Mesothelial cell of epicardium (in vitro differentiated cells): ENCODE data around the gene FYN. TPM values are rescaled to one million over a fixed set of nuclear protein-coding genes. Genes with fewer than 3 reads are reported as not detected.

ENCODE experiments used
- DNase-seq, 2 experiments: peaks; one replicate each; pipeline ENCODE4 v3.0.0; 2021; ENCODE audit warnings: low spot score in 2 of 2; ENCODE audit not compliant: unreplicated experiment in 2 of 2
- H3K27ac Mint-ChIP-seq: 2 replicates; pipeline ENCODE4 v1.8.0; 2021; ENCODE audit warnings: mixed read lengths
- H3K27me3 Mint-ChIP-seq: 2 replicates; pipeline ENCODE4 v1.8.0; 2021; ENCODE audit warnings: low read depth, mixed read lengths
- H3K36me3 Mint-ChIP-seq: 2 replicates; pipeline ENCODE4 v1.8.0; 2021; ENCODE audit warnings: mixed read lengths
- H3K4me1 Mint-ChIP-seq: 2 replicates; pipeline ENCODE4 v1.8.0; 2021; ENCODE audit warnings: mixed read lengths
- H3K4me3 Mint-ChIP-seq: 2 replicates; pipeline ENCODE4 v1.8.0; 2021; ENCODE audit warnings: mild to moderate bottlenecking, moderate library complexity, mixed read lengths
- H3K9me3 Mint-ChIP-seq: 2 replicates; pipeline ENCODE4 v1.8.0; 2021; ENCODE audit warnings: mixed read lengths
- CTCF ChIP-seq: fragments of 200-600 bp; sonication (generic); IDR thresholded peaks from one replicate; pipeline ENCODE4 v1.5.0; 2021; ENCODE audit warnings: antibody characterized with exemption; ENCODE audit not compliant: unreplicated experiment
- total RNA-seq: library from RNA; stranded (reverse); gene quantifications from 3 replicates; pipeline ENCODE4 v1.2.1, GENCODE V29; 2021

Gene FYN
- 104 to 123 TPM (median 115 TPM) in 3 replicates for total RNA-seq

- no peaks in the 10 kb centered on the region for H3K36me3 Mint-ChIP-seq
- no peaks in the 10 kb centered on the region for H3K9me3 Mint-ChIP-seq
- peak; percentile 51 for TF ChIP-seq CTCF
- H3K27me3 Mint-ChIP-seq = peaks cover 7% of the 10 kb centered on the region
- peak; percentile 99 to 100 for DNase-seq
- H3K4me1 Mint-ChIP-seq = peaks cover 32% of the 10 kb centered on the region
- peak within 1 kb of the TSS; percentile 90 for H3K4me3 Mint-ChIP-seq
- H3K27ac Mint-ChIP-seq = peak within 1 kb of the TSS; percentile 92
Measured at GRCh38 chr6:111873178-111874024, at the start of gene FYN. FYN (minus strand) TSS chr6:111873452; CDS start chr6:111720051, 153,401 bp downstream.

- Mint-ChIP-seq H3K36me3 (no peaks in the 10 kb centered on the region), H3K4me1 (peaks cover 18% of the 10 kb centered on the region), H3K4me3 (no peak overlapping the region), H3K27ac (no peak overlapping the region), H3K27me3 (peaks cover 7% of the 10 kb centered on the region), H3K9me3 (no peaks in the 10 kb centered on the region)
- no peak for TF ChIP-seq CTCF
- DNase-seq = no peak
Measured at GRCh38 chr6:111922454-111923297, 49.4 kb upstream of the FYN start.

- DNase-seq = no peak
- TF ChIP-seq CTCF = no peak
- H3K36me3 Mint-ChIP-seq = no peaks in the 10 kb centered on the region
- peaks cover 17% of the 10 kb centered on the region for H3K4me1 Mint-ChIP-seq
- H3K9me3 Mint-ChIP-seq = no peaks in the 10 kb centered on the region
- H3K27me3 Mint-ChIP-seq = peaks cover 7% of the 10 kb centered on the region
- H3K27ac Mint-ChIP-seq = no peak overlapping the region
- no peak overlapping the region for H3K4me3 Mint-ChIP-seq
Measured at GRCh38 chr6:111921103-111921502, 47.9 kb upstream of the FYN start.

- H3K4me3 Mint-ChIP-seq = no peak overlapping the region
- H3K36me3 Mint-ChIP-seq = no peaks in the 10 kb centered on the region
- peaks cover 7% of the 10 kb centered on the region for H3K27me3 Mint-ChIP-seq
- no peak for TF ChIP-seq CTCF
- no peaks in the 10 kb centered on the region for H3K9me3 Mint-ChIP-seq
- H3K4me1 Mint-ChIP-seq = peaks cover 17% of the 10 kb centered on the region
- H3K27ac Mint-ChIP-seq = no peak overlapping the region
- DNase-seq = no peak
Measured at GRCh38 chr6:111920578-111920977, 47.3 kb upstream of the FYN start.

- Mint-ChIP-seq H3K4me1 (peaks cover 17% of the 10 kb centered on the region), H3K36me3 (no peaks in the 10 kb centered on the region), H3K27me3 (peaks cover 5% of the 10 kb centered on the region), H3K27ac (no peak overlapping the region), H3K4me3 (no peak overlapping the region), H3K9me3 (no peaks in the 10 kb centered on the region)
- no peak for TF ChIP-seq CTCF
- DNase-seq = no peak
Measured at GRCh38 chr6:111918825-111919224, 45.6 kb upstream of the FYN start.
